Measurements from ENCODE around the gene RPP25L.

The RPP25L gene

DNA sequence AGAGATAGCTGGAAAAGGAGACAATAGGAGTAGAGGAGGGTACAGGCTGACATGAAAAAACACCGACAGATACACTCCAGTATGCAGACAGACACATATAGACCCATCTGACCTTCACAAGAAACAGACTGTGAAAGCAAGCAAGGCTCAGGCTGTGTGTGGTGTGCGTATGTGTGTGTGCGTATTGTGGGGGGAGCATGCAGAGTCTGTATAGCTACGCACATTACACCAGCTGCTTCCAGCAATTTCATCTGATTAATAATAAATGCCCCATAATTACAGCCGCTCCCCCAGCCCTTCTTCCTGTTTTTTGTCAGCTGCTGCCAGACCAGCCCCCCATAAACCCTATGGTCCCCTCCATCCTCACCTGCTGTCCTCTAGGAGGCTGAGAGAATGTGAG lies 29.1 kb downstream of the RPP25L start:
- DNase-seq: no peak

DNA sequence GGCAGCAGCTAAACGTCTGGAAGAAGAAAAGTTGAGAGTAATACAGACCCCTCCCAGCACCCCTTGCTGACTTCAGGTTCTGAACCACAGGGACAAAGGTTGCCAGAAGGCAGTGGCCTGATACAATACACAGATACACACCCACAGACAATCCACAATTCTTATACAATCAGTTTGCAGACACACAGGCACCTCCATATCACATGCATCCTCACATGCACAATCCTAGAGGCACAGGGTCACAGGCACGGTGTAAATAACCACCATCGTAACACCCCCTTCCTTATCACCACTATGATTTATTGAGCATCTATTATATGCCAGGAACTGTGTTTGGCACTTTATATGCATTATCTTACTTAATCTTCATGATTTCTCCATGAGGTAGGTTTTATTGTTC lies 30.6 kb downstream of the RPP25L start:
- DNase-seq: no peak

DNA sequence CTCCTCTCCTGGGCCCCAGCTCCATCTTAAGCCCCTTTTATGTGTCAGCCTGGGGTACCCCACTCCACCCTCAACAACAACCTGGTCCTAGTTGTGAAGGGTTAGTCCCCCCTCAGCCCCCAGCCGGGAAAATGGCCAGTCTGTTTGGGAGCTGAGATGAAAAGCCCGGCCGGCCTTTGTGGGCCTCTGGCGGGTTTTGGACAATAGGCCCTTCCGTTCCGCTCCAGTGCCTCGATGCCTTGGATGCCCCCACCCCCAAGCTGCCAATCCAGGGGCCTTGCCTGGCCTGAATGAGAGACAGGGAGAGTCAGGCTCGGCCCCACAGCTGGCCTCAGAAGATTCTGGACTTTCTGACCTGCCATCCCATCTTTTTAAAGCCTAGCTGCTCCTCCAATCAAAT lies 31.5 kb downstream of the RPP25L start:
- no peak for DNase-seq

DNA sequence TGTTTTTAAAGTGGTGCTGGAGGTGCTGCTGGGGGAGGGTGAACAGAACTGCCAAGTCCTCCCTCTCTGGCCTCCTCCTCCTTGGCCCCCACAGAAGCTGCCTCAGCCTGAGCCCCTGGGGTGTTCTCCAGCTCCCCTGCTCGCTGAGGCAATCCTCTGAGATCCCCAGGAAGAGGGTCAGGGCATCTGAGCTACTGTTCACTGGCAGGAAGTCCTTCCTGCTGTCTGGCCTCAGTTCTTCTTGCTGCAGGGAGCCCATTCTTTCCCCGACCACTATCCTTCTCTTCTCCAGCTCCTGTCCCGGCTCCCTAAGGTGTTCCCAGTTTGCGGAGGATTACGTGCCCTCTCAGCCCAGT lies 32.1 kb downstream of the RPP25L start:
- DNase-seq: no peak

DNA sequence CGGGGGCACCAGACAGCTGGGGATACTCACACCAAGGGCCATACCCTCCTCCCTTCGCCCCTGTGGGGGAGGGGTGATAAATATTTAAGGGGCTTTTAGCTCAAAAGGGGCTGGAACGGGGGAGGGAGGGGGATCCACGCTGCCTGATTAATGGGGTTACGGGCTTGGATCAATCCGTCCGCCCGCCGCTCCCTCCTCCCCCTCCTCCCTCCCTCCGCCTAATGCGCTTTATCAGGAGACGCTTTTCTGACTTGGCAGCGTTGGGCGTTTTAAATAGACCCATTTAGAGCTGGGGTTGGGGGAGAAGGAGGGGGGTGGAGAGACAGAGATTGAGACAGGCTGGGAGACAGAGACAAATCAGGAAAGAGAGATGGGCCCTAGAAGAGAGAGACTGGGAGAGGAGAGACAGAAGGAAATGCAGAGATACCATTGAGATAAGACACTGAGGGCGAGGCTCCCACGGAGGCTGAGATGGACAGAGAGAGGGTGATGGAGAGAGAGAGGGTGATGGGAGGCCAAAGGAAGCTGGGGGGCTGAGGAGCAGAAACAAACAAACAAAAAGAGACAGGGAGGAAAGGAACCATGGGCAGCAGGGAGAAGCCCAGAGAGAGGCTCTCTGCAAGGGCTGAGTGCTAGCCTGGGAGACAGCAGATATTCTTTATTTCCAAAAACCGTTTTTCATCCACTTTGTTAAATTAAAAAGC lies 32.6 kb downstream of the RPP25L start:
- no peak for DNase-seq

DNA sequence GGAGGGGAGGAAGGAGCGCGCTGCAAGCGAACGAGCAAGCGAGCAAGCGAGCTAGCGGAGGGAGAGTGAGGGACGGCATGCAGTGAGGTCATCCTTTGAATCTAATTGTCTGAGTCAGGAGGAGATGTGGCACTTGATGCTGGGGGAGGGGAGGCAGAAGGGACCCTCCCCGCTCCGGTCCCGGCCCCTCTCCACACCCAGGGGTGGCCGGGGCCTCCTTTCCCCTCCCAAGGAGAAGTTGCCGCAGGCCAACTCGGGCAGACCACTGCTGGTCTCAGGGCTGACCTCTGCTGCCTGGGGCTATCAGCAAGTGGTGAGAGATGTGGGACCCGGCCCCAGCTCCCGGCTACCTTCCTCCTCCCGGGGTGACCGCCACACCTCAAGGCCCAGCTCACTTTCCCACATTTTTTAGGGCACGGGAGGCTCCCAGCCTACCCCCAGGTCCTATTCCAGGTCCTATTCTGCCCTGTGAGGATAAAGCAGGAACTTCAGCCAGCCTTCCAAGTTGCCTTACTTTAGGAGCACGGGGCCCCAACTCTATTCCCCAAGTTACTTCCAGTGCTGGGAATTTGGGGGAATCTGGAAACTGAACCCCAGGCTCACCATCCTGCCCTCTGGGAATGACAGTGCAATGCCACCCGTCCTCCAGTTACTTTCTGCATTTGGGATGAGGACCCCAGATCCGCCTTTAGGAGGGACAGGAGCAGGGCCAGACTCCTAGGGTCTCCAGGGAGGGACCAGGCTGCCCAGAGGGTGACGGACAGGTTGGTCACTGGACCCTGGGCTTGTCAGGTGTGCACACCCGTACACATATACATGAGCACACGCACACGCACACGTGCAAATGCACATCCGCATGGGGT lies 33.4 kb downstream of the RPP25L start:
- no peak for DNase-seq

DNA sequence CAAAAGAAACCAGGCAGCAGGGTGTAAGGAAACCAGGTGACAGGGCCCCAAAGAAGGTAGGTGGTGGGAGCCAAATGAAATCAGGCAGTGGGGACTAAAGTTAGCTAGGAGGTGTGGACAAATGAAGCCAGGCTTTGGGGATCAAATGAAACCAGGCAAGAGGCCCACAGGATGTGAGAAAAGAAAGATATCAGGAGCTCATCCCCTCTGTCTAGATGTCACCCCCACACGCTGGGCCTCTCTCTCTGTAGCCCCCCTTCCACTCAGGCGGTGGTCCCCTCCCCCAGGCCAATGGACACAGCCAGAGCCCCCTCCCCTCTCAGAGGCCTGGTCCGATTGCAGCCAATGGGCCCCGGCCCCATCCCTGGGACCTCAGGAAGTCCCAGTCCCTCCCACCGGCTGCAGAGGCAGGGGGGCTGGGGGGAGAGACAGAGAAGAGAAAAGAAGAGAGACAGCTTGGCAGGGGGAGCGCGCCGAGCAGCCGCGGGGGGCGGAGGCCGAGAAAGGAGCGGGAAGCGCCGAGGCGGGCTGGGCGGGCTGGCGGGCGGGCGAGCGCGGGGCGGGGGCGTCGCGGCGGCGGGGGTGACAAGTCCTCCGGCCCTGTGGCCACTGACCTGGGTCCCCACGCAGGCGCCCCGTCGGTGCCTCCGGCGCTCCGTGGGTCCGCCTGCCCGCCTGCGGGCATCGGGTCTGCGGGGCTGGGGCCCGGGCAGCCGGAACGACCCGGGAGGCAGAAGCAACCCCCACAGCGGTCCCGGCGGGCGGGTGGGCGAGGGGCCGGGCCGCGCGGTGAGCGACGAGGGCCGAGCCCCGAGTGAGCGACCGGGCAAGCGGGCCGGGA lies 34.3 kb downstream of the RPP25L start:
- no peak for DNase-seq

DNA sequence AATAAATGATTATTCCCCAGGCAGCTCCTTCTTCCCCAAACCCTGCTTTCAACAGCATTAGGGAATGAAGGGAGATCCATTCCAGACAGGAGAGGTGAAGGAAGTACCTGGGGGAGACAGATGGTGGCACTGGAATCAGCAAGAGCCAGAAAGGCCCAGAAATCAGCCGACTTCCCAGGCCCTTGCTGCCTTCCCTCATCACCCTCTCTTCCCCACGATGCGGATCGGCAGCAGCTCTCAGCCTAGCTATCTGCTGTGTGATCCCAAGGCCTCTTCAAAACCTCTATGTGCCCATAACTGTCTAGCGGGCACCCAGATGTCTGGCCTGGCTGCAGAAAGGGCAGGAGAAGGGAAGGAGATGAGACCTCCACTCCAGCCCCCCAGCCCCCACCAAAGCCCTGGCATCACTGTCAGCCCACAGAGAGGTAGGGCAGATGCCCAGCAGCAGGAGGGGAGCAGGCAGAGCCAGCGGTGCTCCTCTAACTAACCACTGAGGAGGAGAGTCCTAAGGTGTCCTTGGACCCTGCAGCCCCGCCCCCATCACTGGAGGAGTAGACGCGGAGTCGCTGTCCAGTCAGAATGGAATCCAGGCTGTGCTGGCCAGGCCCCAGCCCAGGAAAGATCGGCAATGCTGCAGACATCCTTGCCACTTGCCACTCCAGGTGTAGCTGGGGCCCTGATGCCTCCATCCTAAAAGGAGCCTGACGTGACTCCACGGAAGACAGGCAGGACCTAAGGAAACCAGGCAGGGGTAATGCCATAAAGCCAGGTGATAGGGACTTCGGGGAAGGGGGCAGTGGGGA lies 35.1 kb downstream of the RPP25L start:
- no peak for DNase-seq

DNA sequence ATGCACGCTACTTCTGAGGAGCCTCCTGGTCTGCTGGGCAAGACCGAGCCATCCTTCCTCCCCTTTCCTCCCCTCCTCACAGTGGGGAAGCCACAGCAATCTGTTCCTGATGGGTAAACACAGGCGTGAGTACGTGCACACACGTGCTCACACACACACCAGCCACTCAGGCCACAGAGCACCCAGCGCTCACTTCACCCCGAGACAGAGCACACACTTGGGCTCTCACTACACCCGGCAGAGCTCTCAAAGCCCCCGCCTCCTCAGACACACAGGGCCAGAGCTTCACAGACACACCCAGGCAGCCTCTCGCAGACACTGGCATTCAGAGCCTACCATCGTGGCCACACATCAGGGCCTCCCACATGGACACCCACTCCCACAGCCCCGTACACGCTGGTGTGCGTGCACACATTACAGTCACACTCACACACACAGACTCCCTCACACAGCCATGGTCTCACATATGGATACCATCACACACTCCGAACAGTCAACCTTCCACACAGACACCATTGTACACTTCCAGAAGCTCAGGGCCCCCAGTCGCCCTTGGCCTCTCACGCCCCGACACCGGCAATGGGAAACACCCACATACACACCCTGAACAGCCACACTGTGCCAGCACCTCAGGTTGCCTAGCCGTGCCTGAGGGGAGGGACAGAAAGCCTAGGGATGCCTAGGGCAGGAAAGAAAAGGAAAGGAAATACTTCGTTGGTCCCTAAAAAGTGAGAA lies 35.9 kb downstream of the RPP25L start:
- DNase-seq: no peak

DNA sequence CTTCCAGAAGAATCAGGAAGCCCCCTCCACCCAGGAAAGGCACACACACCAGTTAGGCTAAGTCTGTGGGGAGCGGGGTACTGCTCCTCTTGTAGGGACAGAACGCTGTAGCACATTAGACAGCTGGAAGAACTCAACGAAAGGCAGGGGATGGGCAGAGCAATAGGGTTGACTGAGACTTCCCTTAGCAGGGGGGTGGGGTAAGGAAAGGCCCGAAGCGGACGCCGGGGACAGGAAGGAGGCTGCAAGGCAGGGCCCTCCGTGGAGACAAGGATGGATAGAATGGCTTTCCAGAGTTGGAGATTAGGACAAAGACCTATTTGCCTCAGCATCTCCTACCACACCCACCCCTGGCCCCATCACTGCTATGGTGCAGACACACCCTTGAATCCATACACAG lies 36.7 kb downstream of the RPP25L start:
- DNase-seq: no peak

DNA sequence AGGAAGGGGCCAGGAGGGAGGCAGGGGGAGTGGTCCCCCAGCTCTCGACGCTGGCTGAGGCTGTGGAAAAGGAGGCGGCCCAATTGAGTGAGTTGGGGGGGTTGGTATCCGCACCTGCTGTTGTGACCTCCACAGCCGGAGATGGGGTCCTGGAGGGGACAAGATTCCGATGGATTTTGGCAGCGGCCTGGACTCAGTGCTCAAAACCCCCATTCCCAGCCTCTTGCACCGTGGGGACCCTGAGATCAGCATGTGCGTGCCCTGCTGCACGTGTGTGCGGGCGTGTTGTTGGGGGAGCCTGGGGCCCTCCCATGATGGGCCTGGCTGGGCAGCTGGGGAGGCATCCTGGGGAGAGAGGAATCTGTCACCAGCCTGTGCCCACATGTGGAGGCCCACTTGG lies 37.3 kb downstream of the RPP25L start:
- DNase-seq: no peak

DNA sequence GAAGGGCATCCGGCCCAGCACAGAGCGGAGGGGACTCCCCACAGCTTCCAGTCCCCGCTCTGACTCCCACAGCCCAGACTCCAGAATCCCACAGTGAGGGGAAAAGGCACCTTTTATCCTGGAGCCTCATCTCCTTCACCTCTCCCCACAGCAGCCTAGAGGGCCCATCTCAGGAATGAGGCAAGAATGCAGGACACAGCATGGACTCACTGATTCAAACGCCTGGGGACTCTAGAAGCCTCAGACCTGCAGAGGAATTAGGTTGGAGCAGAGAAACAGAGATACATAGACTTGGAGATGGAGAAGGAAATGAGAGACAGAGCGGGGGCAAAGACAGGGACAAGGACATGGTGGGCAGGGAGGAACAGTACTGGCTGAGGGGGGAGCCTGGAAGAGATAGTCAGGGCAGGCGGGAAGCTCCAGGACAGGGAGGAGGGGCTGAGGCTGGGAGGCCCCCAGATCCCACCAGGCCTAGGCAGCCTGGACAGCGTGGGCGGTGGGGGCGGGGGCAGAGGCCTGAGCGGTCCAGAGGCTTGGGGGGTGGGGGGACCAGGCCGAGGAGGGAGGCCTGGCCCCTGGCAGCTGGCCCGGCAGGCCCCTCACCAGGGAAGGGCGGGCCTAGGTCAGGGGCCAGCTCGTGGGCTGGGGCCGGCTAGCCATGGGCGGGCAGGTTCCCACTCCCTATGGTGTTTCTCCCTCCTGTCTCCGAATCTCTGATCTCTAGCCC lies 38.1 kb downstream of the RPP25L start:
- DNase-seq: no peak

DNA sequence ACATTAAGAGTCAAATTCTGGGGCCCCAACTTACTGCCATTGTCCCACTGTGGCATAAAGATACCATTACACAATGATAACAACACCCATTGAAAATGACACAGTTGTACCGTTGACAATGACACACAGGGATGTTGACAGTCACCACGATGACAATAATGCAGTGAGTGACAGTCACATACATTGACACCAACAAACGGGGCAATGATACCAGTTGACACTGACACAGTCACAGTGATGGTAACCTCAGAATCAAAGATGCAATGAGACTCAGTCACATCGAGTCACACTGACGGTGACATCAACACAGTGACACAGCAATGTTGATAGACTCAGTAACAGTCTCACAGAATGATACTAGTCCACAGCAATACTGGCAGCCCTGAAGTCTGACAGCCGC lies 39.3 kb downstream of the RPP25L start:
- no peak for DNase-seq

DNA sequence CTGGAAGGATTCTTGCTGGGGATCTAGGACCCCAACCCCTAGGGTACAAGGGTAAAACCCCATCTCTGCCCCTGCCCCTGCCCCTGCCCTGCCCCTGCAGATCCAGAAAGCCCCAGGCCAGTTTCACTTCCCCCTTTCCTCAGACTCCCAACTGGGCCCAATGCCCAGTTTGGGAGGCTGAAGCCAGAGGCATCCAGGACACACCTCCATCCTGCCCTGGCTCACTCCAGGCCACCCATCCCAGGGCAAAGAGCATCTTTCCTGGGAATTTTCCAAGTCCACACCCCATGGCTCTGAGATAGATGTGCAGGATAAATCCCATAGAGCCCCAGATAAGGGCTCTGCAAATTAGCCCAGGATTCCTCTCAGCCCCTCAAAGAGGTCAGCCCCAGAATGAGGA lies 39.8 kb downstream of the RPP25L start:
- DNase-seq: no peak

DNA sequence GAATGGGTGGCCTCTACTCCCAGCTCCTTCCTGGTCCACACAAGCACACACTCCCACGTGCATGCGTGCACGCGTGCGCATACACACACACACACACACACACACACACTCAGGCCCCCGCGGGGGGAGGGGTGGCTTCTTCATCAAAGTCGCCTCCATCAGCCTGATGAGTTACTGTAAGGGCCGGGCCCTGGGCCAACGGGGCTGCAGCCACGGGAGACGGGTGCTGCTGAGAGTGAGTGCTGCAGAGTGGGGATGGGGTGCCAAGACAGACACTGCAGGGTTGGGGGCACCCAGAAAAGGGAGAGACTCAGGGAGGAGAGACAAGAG lies 40.5 kb downstream of the RPP25L start:
- DNase-seq: no peak

DNA sequence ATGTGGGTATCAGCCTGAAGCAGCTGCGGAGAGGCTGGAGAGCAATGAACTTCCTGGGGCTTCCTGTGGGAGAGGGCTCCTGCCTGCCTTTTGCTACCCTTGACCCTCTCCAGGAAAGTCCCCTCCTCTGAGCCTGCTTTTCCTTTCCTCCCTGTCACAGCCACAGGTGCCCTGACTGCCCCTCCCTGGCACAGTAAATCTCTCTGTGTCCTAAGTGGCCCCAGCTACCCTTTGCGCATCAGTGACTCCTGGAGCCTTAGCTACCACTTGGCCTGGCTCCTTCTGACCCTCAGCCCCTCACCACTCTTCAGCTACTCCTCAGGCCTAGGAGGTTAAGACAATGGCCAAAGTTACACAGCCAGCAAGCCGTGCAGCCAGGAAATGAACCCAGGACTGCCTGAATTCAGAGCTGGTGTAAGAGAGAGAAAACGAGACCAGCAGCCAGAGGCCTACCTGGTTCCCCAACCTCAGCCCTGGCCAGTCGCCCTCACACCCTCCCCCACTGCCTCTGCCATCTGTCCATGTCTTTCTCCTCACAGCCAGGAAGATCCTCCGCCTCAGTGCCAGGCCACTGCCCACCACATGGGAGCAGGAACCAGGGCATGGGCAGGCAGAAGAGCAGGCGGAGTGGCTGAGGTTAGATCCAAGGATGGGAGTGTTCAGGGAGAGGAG lies 41.0 kb downstream of the RPP25L start:
- DNase-seq: no peak

DNA sequence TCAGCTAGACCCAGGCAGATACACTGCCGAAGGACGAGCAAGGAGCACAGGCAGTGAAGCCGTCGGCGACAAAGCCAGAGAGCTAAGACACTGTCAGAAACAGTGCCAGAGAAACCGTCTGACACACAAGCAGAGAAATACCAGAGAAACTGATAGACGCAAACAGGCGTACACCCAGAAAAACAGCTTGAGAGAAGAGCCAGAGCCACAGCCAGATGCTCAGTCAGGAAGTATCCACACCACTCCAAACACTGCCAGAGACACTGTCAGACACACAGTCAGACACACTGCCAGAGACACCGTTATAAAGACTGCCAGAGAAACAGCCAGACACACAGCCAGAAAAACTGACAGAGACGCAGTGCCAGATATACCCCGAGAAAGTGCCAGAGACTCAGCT lies 41.5 kb downstream of the RPP25L start:
- no peak for DNase-seq

DNA sequence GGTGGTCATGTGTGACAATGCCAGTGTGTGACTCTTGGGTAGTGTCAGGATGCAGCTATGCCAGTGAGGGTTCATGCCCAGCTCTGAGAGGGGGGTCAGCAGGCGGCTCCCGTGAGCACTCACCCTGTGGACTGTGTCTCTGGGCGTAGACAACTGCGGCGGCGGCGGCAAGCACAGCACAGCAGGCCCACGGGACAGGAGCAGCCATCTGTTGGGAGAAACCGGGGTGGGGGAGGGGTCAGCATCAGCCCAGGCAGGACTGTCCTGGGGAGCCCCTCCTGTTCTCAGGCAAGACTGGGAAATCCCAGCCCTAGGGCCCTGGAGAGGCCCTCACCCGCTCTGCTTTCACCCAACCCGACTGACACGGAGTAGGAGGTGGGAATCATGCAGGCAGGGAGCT lies 43.1 kb downstream of the RPP25L start:
- DNase-seq: no peak

DNA sequence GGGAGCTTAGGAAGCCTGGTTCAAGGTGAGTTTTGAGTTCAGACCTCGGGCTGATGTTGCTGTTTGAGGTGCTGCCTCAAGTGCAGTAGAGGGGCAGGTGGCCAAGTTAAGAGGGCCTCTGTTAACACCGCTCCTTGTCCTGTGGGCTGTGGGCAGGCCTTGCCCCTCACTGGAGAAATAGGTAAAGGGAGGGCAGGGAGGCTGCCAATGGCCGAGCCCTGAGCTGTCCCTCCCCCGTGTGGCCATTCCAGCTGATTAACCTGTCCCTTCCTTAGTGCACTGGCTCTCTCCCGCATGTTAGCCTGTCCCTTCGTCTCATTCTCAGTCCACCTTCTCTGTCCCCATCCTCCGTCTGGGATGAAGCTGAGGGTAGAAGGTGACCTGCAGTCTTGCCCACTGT lies 43.8 kb downstream of the RPP25L start:
- no peak for DNase-seq

DNA sequence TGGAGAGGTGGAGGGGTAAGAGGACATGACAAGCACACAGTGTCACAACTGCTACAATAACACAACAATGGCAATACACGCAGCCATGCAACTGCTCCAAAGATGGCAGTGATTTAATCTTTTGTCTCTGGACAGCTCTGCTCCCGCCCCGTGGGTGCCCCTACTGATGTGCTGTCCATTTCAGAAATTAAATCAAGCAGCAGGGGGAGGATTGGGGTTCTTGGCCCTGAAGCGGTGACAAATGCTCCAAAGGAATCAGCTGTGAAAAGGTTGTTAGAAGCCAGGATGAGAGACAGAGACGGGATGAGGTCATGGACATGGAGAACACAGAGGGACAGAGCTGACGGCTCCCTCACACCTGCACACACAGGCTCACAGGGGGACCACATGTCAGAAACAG lies 44.9 kb downstream of the RPP25L start:
- no peak for DNase-seq

DNA sequence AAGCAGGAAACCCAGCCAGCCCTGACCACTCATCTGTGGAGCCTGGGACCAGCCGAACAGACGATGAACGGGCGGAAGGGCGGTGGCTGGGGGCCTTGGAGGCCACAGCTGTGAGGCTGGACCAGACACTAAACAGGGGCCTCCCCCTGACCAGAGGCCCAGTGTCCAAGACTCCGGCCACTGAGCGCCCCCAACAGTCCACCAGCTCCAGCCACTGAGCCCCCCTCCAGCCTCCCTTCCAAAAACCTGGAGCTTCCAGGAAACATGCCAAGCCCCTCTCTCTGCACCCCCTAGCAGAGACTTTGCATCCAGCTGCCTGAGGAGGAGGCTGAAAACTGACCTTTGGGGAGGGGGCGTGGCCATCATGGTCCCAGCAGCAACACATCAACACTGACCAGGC lies 45.6 kb downstream of the RPP25L start:
- DNase-seq: no peak
